Neural progenitor cell (in vitro differentiated cells): ENCODE results near the gene ABCC1. TPM values are rescaled to one million over a fixed set of nuclear protein-coding genes. Genes with fewer than 3 reads are reported as not detected.

Source experiments
- DNase-seq: peaks from one replicate; pipeline ENCODE4 v3.0.0-alpha.2; 2016; ENCODE audit warnings: low spot score
- H2AFZ ChIP-seq: fragments of 200-600 bp; sonication (generic); replicated peaks from 2 replicates; pipeline ENCODE4 v1.6.1; 2016; ENCODE audit warnings: antibody characterized with exemption
- H3F3A ChIP-seq: fragments of 200-600 bp; sonication (generic); 2 replicates; pipeline ENCODE4 v1.6.1; 2016; ENCODE audit warnings: antibody characterized with exemption, low read depth
- H3K27ac ChIP-seq: fragments of 200-600 bp; sonication (generic); 2 replicates; pipeline ENCODE4 v1.5.1; 2016; ENCODE audit warnings: mild to moderate bottlenecking
- H3K27me3 ChIP-seq: fragments of 200-600 bp; sonication (generic); 2 replicates; pipeline ENCODE4 v1.6.1; 2016; ENCODE audit warnings: mild to moderate bottlenecking, moderate library complexity
- H3K36me3 ChIP-seq: fragments of 200-600 bp; sonication (generic); 2 replicates; pipeline ENCODE4 v1.5.1; 2016
- H3K4me1 ChIP-seq: fragments of 200-600 bp; sonication (generic); 2 replicates; pipeline ENCODE4 v1.6.1; 2016; ENCODE audit warnings: mixed run types
- H3K4me2 ChIP-seq: fragments of 200-600 bp; sonication (generic); 2 replicates; pipeline ENCODE4 v1.6.1; 2016
- H3K4me3 ChIP-seq: fragments of 200-600 bp; sonication (generic); 2 replicates; pipeline ENCODE4 v1.5.1; 2016
- H3K79me2 ChIP-seq: fragments of 200-600 bp; sonication (generic); 2 replicates; pipeline ENCODE4 v1.6.1; 2016; ENCODE audit warnings: low read depth
- H3K9ac ChIP-seq: fragments of 200-600 bp; sonication (generic); 2 replicates; pipeline ENCODE4 v1.6.1; 2016
- H3K9me3 ChIP-seq: fragments of 200-600 bp; sonication (generic); 2 replicates; pipeline ENCODE4 v1.5.1; 2016; ENCODE audit warnings: low read depth
- H4K20me1 ChIP-seq: fragments of 200-600 bp; sonication (generic); 2 replicates; pipeline ENCODE4 v1.6.1; 2016; ENCODE audit warnings: low read depth
- H3K27ac Mint-ChIP-seq: 3 replicates; pipeline ENCODE4 v1.8.0; 2021; ENCODE audit warnings: mixed read lengths
- H3K27me3 Mint-ChIP-seq: 2 replicates; pipeline ENCODE4 v1.8.0; 2022; ENCODE audit warnings: low read depth, mild to moderate bottlenecking, inconsistent platforms, moderate library complexity, mixed read lengths; ENCODE audit not compliant: insufficient read depth
- H3K36me3 Mint-ChIP-seq: 3 replicates; pipeline ENCODE4 v1.8.0; 2021; ENCODE audit warnings: mixed read lengths
- H3K4me1 Mint-ChIP-seq: 3 replicates; pipeline ENCODE4 v1.8.0; 2021; ENCODE audit warnings: mixed read lengths
- H3K4me3 Mint-ChIP-seq: 3 replicates; pipeline ENCODE4 v1.8.0; 2021; ENCODE audit warnings: mild to moderate bottlenecking, moderate library complexity, mixed read lengths
- H3K9me3 Mint-ChIP-seq: 3 replicates; pipeline ENCODE4 v1.8.0; 2020; ENCODE audit warnings: mixed read lengths
- EZH2 ChIP-seq: fragments of 200-600 bp; sonication (generic); IDR thresholded peaks from 2 replicates; pipeline ENCODE4 v1.6.1; 2017; ENCODE audit warnings: antibody characterized with exemption, mild to moderate bottlenecking, moderate library complexity
- EZH2phosphoT487 ChIP-seq: fragments of 200-600 bp; sonication (generic); IDR thresholded peaks from 2 replicates; pipeline ENCODE4 v1.6.1; 2017; ENCODE audit warnings: antibody characterized with exemption
- total RNA-seq: library from RNA; depleted of rRNA; stranded (reverse); fragments of >200 nt; gene quantifications from 2 replicates; pipeline ENCODE4 v1.2.3, GENCODE V29; 2015; ENCODE audit warnings: low replicate concordance
- TF ChIP-seq, protein P1 (sequence below): fragments of 200-600 bp; sonication (generic); IDR thresholded peaks from 2 replicates; pipeline ENCODE4 v1.5.1; 2017; ENCODE audit warnings: antibody characterized with exemption, mild to moderate bottlenecking

ABCC1 gene
- total RNA-seq, 1 donor from 2014 or later: 17.5 TPM

DNA sequence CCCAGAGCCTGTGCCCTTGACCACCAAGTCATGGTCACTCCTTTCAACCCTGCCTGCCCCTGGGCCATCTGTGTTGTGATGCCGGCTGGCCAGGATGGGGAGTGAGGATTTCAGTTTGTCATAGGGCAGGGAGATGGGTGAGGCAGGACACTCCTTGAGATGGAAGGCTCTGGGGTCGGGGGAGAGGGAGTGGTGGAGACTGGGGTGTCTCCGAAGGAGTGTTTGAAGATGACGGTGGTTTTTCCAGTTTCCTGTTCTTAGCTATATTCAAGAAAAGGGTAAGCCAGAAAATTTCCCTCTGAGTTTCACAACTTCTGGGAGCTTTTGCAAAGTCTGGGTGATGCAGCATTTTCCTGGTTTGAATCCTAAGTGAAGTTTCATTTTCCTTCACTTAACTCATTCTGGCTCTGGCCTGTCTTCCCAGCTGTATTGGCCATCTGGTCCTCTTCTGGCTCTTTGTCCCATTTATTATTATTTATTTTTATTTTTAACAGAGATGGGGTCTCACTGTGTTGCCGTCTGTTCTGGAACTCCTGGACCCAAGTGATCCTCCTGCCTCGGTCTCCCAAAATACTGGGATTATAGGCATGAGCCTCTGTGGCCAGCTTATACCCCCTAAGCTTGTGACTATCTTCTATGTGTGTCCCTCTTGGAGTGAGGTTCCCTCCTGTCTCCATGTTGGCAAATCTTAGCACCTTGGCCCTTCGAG, 27.7 kb downstream of the ABCC1 start:
- H3K36me3 Mint-ChIP-seq: peaks cover 33% of the 10 kb centered on the region
- H3K4me3 Mint-ChIP-seq: no peak overlapping the region
- Histone ChIP-seq H3K4me3 (no peak overlapping the region), H4K20me1 (peaks cover 21% of the 10 kb centered on the region), H3F3A (no peaks in the 10 kb centered on the region), H3K4me1 (peaks cover 7% of the 10 kb centered on the region), H3K36me3 (no peaks in the 10 kb centered on the region), H3K9ac (no peak overlapping the region), H3K27me3 (no peaks in the 10 kb centered on the region), H3K27ac (no peak overlapping the region), H3K79me2 (peaks cover 66% of the 10 kb centered on the region), H2AFZ (no peak overlapping the region), H3K4me2 (no peak overlapping the region), H3K9me3 (peaks cover 14% of the 10 kb centered on the region)
- H3K27me3 Mint-ChIP-seq: peaks cover 6% of the 10 kb centered on the region
- no peak for TF ChIP-seq EZH2phosphoT487
- TF ChIP-seq, protein P1, sequence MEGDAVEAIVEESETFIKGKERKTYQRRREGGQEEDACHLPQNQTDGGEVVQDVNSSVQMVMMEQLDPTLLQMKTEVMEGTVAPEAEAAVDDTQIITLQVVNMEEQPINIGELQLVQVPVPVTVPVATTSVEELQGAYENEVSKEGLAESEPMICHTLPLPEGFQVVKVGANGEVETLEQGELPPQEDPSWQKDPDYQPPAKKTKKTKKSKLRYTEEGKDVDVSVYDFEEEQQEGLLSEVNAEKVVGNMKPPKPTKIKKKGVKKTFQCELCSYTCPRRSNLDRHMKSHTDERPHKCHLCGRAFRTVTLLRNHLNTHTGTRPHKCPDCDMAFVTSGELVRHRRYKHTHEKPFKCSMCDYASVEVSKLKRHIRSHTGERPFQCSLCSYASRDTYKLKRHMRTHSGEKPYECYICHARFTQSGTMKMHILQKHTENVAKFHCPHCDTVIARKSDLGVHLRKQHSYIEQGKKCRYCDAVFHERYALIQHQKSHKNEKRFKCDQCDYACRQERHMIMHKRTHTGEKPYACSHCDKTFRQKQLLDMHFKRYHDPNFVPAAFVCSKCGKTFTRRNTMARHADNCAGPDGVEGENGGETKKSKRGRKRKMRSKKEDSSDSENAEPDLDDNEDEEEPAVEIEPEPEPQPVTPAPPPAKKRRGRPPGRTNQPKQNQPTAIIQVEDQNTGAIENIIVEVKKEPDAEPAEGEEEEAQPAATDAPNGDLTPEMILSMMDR: no peak
- no peak for TF ChIP-seq EZH2
- no peak overlapping the region for H3K27ac Mint-ChIP-seq
- no peaks in the 10 kb centered on the region for H3K4me1 Mint-ChIP-seq
- DNase-seq: no peak
- peaks cover 52% of the 10 kb centered on the region for H3K9me3 Mint-ChIP-seq

DNA sequence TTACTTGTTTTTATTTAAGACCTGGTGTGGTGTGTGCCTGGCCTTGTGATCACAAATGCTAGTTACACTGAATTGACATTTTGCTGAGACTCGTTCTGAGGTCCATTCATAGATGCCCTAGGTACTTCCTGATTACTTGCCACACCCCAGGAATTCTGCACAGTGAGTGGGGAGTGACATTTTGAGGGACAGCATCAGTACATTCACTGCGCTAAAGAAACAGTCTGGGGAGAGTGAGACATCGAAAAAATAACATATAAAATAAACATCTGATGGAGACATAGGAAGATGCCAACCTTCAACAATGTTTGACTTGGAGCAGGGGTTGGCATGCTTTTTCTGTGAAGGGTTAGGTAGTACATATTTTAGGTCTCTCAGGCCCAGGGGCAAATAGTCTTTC, 30.4 kb downstream of the ABCC1 start:
- no peak for DNase-seq
- H3K4me3 Mint-ChIP-seq: no peak overlapping the region
- peaks cover 50% of the 10 kb centered on the region for H3K9me3 Mint-ChIP-seq

DNA sequence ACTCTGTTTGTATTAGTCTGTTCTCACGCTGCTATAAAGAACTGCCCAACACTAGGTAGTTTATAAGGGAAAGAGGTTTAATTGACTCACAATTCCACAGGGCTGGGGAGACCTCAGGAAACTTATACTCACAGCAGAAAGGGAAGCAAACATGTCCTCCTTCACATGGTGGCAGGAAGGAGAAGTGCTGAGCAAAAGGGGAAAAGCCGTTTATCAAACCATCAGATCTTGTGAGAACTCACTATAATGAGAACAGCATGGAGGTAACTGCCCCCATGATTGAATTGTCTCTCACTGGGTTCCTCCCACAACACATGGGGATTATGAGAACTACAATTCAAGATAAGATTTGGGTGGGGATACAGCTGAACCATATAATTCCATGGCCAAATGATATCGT, 30.9 kb downstream of the ABCC1 start:
- no peak for DNase-seq
- Mint-ChIP-seq H3K9me3 (peaks cover 50% of the 10 kb centered on the region), H3K27ac (no peak overlapping the region), H3K4me3 (no peak overlapping the region), H3K27me3 (peaks cover 6% of the 10 kb centered on the region), H3K4me1 (peaks cover 2% of the 10 kb centered on the region), H3K36me3 (peaks cover 33% of the 10 kb centered on the region)
- Histone ChIP-seq H3K27ac (no peak overlapping the region), H3K4me3 (no peak overlapping the region), H3K36me3 (no peaks in the 10 kb centered on the region), H3K79me2 (peaks cover 66% of the 10 kb centered on the region), H3K4me2 (no peak overlapping the region), H3K9ac (no peak overlapping the region), H3K27me3 (no peaks in the 10 kb centered on the region), H3K9me3 (peaks cover 14% of the 10 kb centered on the region), H2AFZ (no peak overlapping the region), H3F3A (no peaks in the 10 kb centered on the region), H3K4me1 (peaks cover 13% of the 10 kb centered on the region), H4K20me1 (peaks cover 33% of the 10 kb centered on the region)
- TF ChIP-seq, protein P1: no peak
- TF ChIP-seq EZH2 (no peak), EZH2phosphoT487 (no peak)

More for the DNA sequence above, 30.4 kb downstream of the ABCC1 start:
- Histone ChIP-seq H3K27ac (no peak overlapping the region), H3K9me3 (peaks cover 14% of the 10 kb centered on the region), H4K20me1 (peaks cover 33% of the 10 kb centered on the region), H3K36me3 (no peaks in the 10 kb centered on the region), H3K27me3 (no peaks in the 10 kb centered on the region), H3K4me3 (no peak overlapping the region), H3K79me2 (peaks cover 66% of the 10 kb centered on the region), H2AFZ (no peak overlapping the region), H3K9ac (no peak overlapping the region), H3K4me2 (no peak overlapping the region), H3F3A (no peaks in the 10 kb centered on the region), H3K4me1 (peaks cover 13% of the 10 kb centered on the region)
- peaks cover 33% of the 10 kb centered on the region for H3K36me3 Mint-ChIP-seq
- H3K27ac Mint-ChIP-seq: no peak overlapping the region
- no peak for TF ChIP-seq EZH2
- no peak for TF ChIP-seq EZH2phosphoT487
- TF ChIP-seq, protein P1: no peak
- peaks cover 6% of the 10 kb centered on the region for H3K27me3 Mint-ChIP-seq
- peaks cover 2% of the 10 kb centered on the region for H3K4me1 Mint-ChIP-seq
